Peyer's patch (tissue), 4 donors: ENCODE data around the gene HYAL1.

Experiments
- CTCF ChIP-seq, 6 experiments: fragments of 450-650 bp in 4 of 6; fragments of 200-600 bp in 2 of 6; sonication (generic) in 1 of 6; IDR thresholded peaks; one replicate each; pipeline ENCODE4 v1.5.1; 2017 to 2019; ENCODE audit warnings: antibody characterized with exemption in 6 of 6, mild to moderate bottlenecking in 3 of 6, moderate library complexity in 1 of 6
- POLR2A ChIP-seq, 2 donors: fragments of 450-650 bp; IDR thresholded peaks; one replicate each; pipeline ENCODE4 v1.5.1; 2017; ENCODE audit warnings: antibody characterized with exemption in 2 of 2, mild to moderate bottlenecking in 2 of 2, moderate library complexity in 2 of 2

- TF ChIP-seq CTCF (IDR thresholded peaks at IDR 0.05) (no peak), POLR2A (IDR thresholded peaks at IDR 0.05) (no peak)
Measured at GRCh38 chr3:50260942-50261441, 42.4 kb downstream of the HYAL1 start.
